Measurements from ENCODE around the gene RNU5D-1.

GRCh38 chr1:44707112-44707881 lies 23.7 kb downstream of the RNU5D-1 start:
- TF ChIP-seq ATF2 (IDR thresholded peaks at IDR 0.05; ENCODE audit: low read length): no peak
- TF ChIP-seq EP300 (IDR thresholded peaks at IDR 0.05; ENCODE audit: borderline replicate concordance in 1 of 2, control insufficient read depth in 1 of 2, low read depth in 2 of 2, low read length in 2 of 2): no peak
- TF ChIP-seq EED (IDR thresholded peaks at IDR 0.05; ENCODE audit: low read depth): no peak
- no peak for TF ChIP-seq BHLHE40 (IDR thresholded peaks at IDR 0.05; ENCODE audit: borderline replicate concordance in 1 of 2, low read depth in 2 of 2, low read length in 1 of 2)
- no peak for TF ChIP-seq SMC3 (IDR thresholded peaks at IDR 0.05; ENCODE audit: borderline replicate concordance, low read length)
- TF ChIP-seq SMARCA5 (IDR thresholded peaks at IDR 0.05): no peak
- TF ChIP-seq, protein P1, sequence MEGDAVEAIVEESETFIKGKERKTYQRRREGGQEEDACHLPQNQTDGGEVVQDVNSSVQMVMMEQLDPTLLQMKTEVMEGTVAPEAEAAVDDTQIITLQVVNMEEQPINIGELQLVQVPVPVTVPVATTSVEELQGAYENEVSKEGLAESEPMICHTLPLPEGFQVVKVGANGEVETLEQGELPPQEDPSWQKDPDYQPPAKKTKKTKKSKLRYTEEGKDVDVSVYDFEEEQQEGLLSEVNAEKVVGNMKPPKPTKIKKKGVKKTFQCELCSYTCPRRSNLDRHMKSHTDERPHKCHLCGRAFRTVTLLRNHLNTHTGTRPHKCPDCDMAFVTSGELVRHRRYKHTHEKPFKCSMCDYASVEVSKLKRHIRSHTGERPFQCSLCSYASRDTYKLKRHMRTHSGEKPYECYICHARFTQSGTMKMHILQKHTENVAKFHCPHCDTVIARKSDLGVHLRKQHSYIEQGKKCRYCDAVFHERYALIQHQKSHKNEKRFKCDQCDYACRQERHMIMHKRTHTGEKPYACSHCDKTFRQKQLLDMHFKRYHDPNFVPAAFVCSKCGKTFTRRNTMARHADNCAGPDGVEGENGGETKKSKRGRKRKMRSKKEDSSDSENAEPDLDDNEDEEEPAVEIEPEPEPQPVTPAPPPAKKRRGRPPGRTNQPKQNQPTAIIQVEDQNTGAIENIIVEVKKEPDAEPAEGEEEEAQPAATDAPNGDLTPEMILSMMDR (IDR thresholded peaks at IDR 0.05 in 2 of 3, conservative IDR thresholded peaks at IDR 0.05 in 1 of 3; ENCODE audit: control insufficient read depth in 2 of 3, extremely low read depth in 1 of 3, insufficient read depth in 1 of 3, low read depth in 3 of 3, low read length in 3 of 3): no peak
- TF ChIP-seq JUND (IDR thresholded peaks at IDR 0.05; ENCODE audit: low read depth, low read length): no peak
- no peak for TF ChIP-seq ZNF384 (IDR thresholded peaks at IDR 0.05; ENCODE audit: borderline replicate concordance, low read depth, low read length)
- TF ChIP-seq CREB1 (IDR thresholded peaks at IDR 0.05; ENCODE audit: low read depth): no peak
